SJSA1 (cell line): ENCODE data around the gene G0S2. TPM values are rescaled to one million over a fixed set of nuclear protein-coding genes. Genes with fewer than 3 reads are reported as not detected.

Experiments used
- DNase-seq, 2 experiments: peaks; one replicate each; pipeline ENCODE4 v3.0.0-alpha.2; 2015 to 2020; ENCODE audit warnings: low spot score in 2 of 2, low read depth in 1 of 2
- H3K27ac ChIP-seq: fragments of 250-450 bp; sonication (Bioruptor Pico); 2 replicates; pipeline ENCODE4 v1.5.1; 2020; ENCODE audit warnings: mild to moderate bottlenecking, moderate library complexity
- H3K27me3 ChIP-seq: fragments of 250-450 bp; sonication (Bioruptor Pico); replicated peaks from 2 replicates; pipeline ENCODE4 v1.5.1; 2020; ENCODE audit warnings: mild to moderate bottlenecking, moderate library complexity
- H3K36me3 ChIP-seq: fragments of 250-450 bp; sonication (Bioruptor Pico); 2 replicates; pipeline ENCODE4 v1.5.1; 2020; ENCODE audit warnings: mild to moderate bottlenecking
- H3K4me1 ChIP-seq: fragments of 250-450 bp; sonication (Bioruptor Pico); replicated peaks from 2 replicates; pipeline ENCODE4 v1.6.1; 2021; ENCODE audit warnings: mild to moderate bottlenecking
- H3K4me3 ChIP-seq: fragments of 250-450 bp; sonication (Bioruptor Pico); 2 replicates; pipeline ENCODE4 v1.5.1; 2020; ENCODE audit warnings: mild to moderate bottlenecking
- H3K9me3 ChIP-seq: fragments of 250-450 bp; sonication (Bioruptor Pico); replicated peaks from 2 replicates; pipeline ENCODE4 v1.5.1; 2020; ENCODE audit warnings: mild to moderate bottlenecking
- total RNA-seq: library from RNA; depleted of rRNA; stranded (reverse); fragments of >200 nt; shearing (Covaris generic); gene quantifications from 2 replicates; pipeline ENCODE4 v1.2.3, GENCODE V29; 2014; rRNA removed

G0S2 gene
- total RNA-seq, 1 experiment from 2014 or later: not detected

DNA sequence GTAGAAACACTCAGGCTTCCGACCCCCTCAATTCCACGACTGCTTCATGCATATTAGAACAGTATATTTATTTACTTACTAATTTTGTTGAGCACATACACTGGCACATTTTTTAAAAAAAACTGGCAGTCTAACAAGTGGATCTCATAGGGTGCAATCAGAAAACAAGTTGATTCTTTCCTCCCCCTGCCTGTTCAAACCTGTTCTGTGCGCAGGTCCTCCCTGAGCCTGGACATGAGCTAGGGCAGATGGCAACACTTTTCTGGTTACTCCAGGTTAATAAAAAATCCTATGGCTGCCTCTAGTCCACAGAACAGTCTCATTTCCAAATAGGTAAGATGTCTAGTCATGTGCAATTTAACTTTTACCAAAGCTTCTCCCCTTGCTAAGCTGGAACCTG lies 48.1 kb downstream of the G0S2 start:
- no peak overlapping the region for H3K27ac ChIP-seq
- H3K27me3 ChIP-seq: no peaks in the 10 kb centered on the region
- no peak overlapping the region for H3K4me3 ChIP-seq
- no peak for DNase-seq
- no peaks in the 10 kb centered on the region for H3K36me3 ChIP-seq
- no peaks in the 10 kb centered on the region for H3K9me3 ChIP-seq
- H3K4me1 ChIP-seq: peaks cover 6% of the 10 kb centered on the region; the same call in 1 of the 2 replicates

DNA sequence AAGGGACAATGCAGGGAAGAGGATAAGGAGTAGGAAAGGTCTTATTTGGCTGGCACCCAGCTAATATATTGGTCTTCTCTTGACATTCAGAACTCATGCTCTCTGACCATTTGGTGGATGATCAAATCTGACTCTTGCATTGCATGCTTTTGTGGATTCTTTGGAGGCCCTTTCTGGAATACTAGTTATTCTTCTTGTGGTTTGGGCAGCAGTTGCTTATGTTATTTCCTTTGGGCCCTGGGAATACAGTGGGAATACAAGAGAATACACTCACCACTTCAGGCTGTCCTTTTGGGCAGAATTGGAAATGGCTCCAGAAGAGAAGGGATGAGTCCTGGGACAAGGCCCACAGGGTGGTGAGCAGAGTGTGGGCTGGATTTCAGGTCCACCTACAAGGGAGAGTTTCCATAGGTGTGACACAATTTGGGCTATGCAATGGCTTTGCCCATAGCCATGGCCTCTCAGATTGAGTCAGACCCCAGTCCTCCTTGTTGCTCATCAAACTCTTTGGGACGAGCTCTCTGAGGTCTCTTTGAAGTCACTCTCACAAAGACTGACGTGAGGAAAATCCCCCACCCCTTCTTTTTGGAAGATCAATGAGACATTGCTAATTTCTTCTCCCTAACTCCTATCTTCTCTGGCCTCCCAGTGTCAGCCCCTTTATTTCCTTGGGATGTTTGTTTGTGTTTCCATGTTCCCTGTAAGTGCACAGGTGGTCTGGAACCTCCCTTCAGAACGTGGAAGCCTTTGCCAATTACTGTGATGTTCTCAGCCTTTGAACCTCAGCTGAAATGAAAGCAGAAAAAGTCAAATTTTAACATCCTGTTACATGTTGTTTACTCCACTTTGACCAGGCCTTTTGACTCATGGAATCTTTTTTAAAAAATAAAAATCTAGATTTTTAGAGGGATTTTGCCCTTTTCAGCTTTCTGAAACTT lies 48.8 kb downstream of the G0S2 start:
- H3K4me1 ChIP-seq: peaks cover 6% of the 10 kb centered on the region; the same call in 1 of the 2 replicates
- H3K27me3 ChIP-seq: no peaks in the 10 kb centered on the region
- no peak overlapping the region for H3K4me3 ChIP-seq
- no peaks in the 10 kb centered on the region for H3K9me3 ChIP-seq
- H3K36me3 ChIP-seq: no peaks in the 10 kb centered on the region
- no peak overlapping the region for H3K27ac ChIP-seq
- DNase-seq: no peak

Other genes with a start within 250 kb of the G0S2 start
- 0.11 TPM in 1 of 2 replicates, not detected in the other for gene CAMK1G, start 91.7 kb upstream of the G0S2 start, total RNA-seq
- 2.1 and 4.1 TPM in 2 replicates for gene LAMB3, start 23.0 kb upstream of the G0S2 start, total RNA-seq
- 0.13 TPM in 1 of 2 replicates, not detected in the other for gene HSD11B1, start 29.4 kb downstream of the G0S2 start, total RNA-seq
- not detected in 2 replicates for gene TRAF3IP3, start 80.6 kb downstream of the G0S2 start, total RNA-seq
- 3.5 and 4.1 TPM in 2 replicates for gene C1orf74, start 109.1 kb downstream of the G0S2 start, total RNA-seq
- gene IRF6, start 130.7 kb downstream of the G0S2 start, total RNA-seq: not detected in 2 replicates
- gene UTP25, start 152.6 kb downstream of the G0S2 start, total RNA-seq: 3.7 and 6.9 TPM in 2 replicates